ENCODE measurements around the gene RNASEH2C.

DNA sequence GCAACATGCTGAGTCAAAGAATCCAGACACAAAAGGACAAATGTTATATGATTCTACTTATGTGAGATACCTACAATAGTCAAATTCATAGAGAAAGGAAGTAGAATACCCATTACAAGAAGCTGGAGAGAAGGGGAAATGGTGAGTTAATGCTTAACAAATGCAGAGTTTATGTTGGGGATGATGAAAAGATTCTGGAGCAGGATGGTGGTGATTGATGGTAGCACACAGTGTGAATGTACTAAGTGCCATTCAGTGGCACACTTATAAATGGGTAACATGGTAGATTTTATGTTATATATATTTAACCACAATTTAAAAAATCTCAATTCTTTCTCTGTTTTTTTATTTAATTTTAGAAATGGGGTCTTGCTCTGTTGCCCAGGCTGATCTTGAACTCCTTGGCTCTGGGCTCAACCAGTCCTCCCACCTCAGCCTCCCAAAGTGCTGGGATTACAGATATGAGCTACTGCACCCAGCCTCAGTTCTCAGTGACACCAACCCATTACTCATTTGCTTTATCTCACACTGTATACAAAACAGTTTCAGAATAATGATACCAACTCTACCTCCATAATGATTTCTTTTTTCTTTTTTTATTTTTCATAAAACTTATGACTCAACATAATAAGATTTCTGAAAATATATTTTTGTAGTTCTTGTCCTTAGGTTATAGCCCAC, 48.3 kb downstream of the RNASEH2C start:
- TF ChIP-seq, protein P1, sequence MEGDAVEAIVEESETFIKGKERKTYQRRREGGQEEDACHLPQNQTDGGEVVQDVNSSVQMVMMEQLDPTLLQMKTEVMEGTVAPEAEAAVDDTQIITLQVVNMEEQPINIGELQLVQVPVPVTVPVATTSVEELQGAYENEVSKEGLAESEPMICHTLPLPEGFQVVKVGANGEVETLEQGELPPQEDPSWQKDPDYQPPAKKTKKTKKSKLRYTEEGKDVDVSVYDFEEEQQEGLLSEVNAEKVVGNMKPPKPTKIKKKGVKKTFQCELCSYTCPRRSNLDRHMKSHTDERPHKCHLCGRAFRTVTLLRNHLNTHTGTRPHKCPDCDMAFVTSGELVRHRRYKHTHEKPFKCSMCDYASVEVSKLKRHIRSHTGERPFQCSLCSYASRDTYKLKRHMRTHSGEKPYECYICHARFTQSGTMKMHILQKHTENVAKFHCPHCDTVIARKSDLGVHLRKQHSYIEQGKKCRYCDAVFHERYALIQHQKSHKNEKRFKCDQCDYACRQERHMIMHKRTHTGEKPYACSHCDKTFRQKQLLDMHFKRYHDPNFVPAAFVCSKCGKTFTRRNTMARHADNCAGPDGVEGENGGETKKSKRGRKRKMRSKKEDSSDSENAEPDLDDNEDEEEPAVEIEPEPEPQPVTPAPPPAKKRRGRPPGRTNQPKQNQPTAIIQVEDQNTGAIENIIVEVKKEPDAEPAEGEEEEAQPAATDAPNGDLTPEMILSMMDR (conservative IDR thresholded peaks at IDR 0.05; ENCODE audit: low read depth, low read length), result no peak
- TF ChIP-seq EZH2 (IDR thresholded peaks at IDR 0.05; ENCODE audit: low read length, unreplicated experiment), result no peak

All from PC-3 (cell line).